ENCODE results near the gene CHST11.
A peak's percentile ranks its signal among the peaks of the same experiment; 100 is the strongest.

CHST11 gene

GRCh38 chr12:104596898-104597843 is 140.4 kb downstream of the CHST11 start:
- Histone ChIP-seq H3K36me3 (peaks cover 0 to 26% (median 8%) of the 10 kb centered on the region in 11 experiments; a peak in 13 of 22 replicates), H3K4me1 (peaks cover 75 to 91% (median 87%) of the 10 kb centered on the region in 10 experiments), H4K20me1 (peaks cover 34 to 91% (median 85%) of the 10 kb centered on the region in 11 experiments; a peak in 21 of 22 replicates), H3K4me3 (peak overlapping the region in 1 of 10 experiments; percentile 13; a peak in 4 of 20 replicates), H3K27me3 (no peaks in the 10 kb centered on the region), H3K9ac (peak overlapping the region; percentile 22 to 65 (median 56); a peak in 20 of 22 replicates), H3K4me2 (peak overlapping the region; percentile 83 to 92 (median 86)), H3K27ac (peak overlapping the region in 9 of 11 experiments; percentile 18 to 63 (median 54); a peak in 16 of 22 replicates), H3K9me3 (replicated peaks in 1 of 11) (no peaks in the 10 kb centered on the region)
- TF ChIP-seq Cebpa-rat (IDR thresholded peaks at IDR 0.05) = no peak

DNA sequence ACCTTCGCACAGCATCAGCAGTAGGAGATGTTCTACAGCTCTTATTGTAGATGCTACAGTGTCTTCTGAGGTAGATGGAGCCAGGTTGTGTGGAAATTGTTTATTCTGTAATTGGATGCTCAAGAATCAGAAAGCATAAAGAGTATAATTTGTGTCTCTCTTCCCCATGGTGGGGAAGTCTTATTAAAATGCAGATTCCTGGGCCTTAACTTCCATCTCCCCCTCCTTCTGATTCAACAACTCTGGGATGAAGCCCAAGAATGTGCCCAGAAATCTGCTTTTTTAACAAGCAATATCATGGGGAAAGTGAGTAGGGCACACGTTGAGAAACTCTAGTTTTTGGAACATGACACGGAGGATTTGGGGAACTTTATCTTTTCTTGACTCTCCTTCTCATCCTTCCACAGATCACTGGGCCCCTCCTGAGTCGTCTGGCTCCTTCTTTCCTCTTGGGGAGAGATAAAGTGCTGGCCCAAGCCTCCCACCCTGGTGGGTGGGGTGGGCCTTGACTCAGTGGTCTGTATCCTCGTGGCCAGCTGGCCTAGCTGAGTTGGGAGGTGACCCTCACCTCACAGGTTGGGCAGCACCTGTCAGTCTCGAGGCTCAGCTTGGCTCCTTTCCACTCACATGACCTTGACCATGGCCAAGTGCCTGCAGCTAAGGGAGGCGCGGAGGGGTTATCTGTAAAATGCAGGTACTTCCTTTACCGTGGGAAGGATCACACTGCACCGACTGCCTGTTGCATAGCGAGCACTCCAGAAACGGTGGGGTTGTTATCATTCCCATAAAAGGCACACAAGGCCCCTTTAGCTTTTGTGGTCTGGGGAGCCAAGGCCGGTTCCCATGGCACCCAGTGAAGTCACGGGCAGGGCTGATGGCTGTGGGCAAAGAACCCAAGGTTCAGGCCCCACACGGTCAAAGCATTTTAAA is 141.9 kb downstream of the CHST11 start:
- Histone ChIP-seq H3K4me2 (peak overlapping the region; percentile 83 to 92 (median 86)), H3K27me3 (no peaks in the 10 kb centered on the region), H3K4me3 (no peak overlapping the region), H3K36me3 (peaks cover 0 to 21% (median 15%) of the 10 kb centered on the region in 11 experiments; a peak in 13 of 22 replicates), H3K4me1 (peaks cover 89 to 100% (median 100%) of the 10 kb centered on the region in 10 experiments), H3K27ac (peak overlapping the region in 3 of 11 experiments; percentile 4 to 57 (median 54); a peak in 4 of 22 replicates), H3K9me3 (replicated peaks in 1 of 11) (no peaks in the 10 kb centered on the region), H3K9ac (no peak overlapping the region; a peak in 1 of 22 replicates), H4K20me1 (peaks cover 27 to 78% (median 70%) of the 10 kb centered on the region in 11 experiments; a peak in 21 of 22 replicates)
- no peak for TF ChIP-seq Cebpa-rat (IDR thresholded peaks at IDR 0.05)

GRCh38 chr12:104599272-104600035 is 142.7 kb downstream of the CHST11 start:
- H3K27me3 ChIP-seq = no peaks in the 10 kb centered on the region
- H3K9ac ChIP-seq = no peak overlapping the region; a peak in 1 of 22 replicates
- peaks cover 18 to 78% (median 62%) of the 10 kb centered on the region in 11 experiments; a peak in 21 of 22 replicates for H4K20me1 ChIP-seq

GRCh38 chr12:104600036-104600712 is 143.4 kb downstream of the CHST11 start:
- H3K4me3 ChIP-seq = no peak overlapping the region
- no peaks in the 10 kb centered on the region for H3K9me3 ChIP-seq (replicated peaks in 1 of 11)
- H3K27me3 ChIP-seq = no peaks in the 10 kb centered on the region
- H3K36me3 ChIP-seq = peaks cover 0 to 21% (median 15%) of the 10 kb centered on the region in 11 experiments; a peak in 13 of 22 replicates
- no peak for TF ChIP-seq Cebpa-rat (IDR thresholded peaks at IDR 0.05)
- peak overlapping the region in 9 of 11 experiments; percentile 6 to 47 (median 36); a peak in 9 of 22 replicates for H3K27ac ChIP-seq
- peaks cover 100% of the 10 kb centered on the region in 10 experiments for H3K4me1 ChIP-seq
- H3K9ac ChIP-seq = no peak overlapping the region; a peak in 2 of 22 replicates
- peak overlapping the region; percentile 83 to 92 (median 86) for H3K4me2 ChIP-seq
- H4K20me1 ChIP-seq = peaks cover 17 to 71% (median 55%) of the 10 kb centered on the region in 11 experiments; a peak in 21 of 22 replicates

More at GRCh38 chr12:104599272-104600035, 142.7 kb downstream of the CHST11 start:
- no peaks in the 10 kb centered on the region for H3K9me3 ChIP-seq (replicated peaks in 1 of 11)
- H3K4me1 ChIP-seq = peaks cover 98 to 100% (median 100%) of the 10 kb centered on the region in 10 experiments
- peak overlapping the region in 5 of 11 experiments; percentile 5 to 57 (median 7); a peak in 4 of 22 replicates for H3K27ac ChIP-seq
- H3K4me2 ChIP-seq = peak overlapping the region; percentile 83 to 92 (median 86)
- TF ChIP-seq Cebpa-rat (IDR thresholded peaks at IDR 0.05) = no peak
- H3K36me3 ChIP-seq = peaks cover 0 to 21% (median 15%) of the 10 kb centered on the region in 11 experiments; a peak in 13 of 22 replicates
- no peak overlapping the region for H3K4me3 ChIP-seq

DNA sequence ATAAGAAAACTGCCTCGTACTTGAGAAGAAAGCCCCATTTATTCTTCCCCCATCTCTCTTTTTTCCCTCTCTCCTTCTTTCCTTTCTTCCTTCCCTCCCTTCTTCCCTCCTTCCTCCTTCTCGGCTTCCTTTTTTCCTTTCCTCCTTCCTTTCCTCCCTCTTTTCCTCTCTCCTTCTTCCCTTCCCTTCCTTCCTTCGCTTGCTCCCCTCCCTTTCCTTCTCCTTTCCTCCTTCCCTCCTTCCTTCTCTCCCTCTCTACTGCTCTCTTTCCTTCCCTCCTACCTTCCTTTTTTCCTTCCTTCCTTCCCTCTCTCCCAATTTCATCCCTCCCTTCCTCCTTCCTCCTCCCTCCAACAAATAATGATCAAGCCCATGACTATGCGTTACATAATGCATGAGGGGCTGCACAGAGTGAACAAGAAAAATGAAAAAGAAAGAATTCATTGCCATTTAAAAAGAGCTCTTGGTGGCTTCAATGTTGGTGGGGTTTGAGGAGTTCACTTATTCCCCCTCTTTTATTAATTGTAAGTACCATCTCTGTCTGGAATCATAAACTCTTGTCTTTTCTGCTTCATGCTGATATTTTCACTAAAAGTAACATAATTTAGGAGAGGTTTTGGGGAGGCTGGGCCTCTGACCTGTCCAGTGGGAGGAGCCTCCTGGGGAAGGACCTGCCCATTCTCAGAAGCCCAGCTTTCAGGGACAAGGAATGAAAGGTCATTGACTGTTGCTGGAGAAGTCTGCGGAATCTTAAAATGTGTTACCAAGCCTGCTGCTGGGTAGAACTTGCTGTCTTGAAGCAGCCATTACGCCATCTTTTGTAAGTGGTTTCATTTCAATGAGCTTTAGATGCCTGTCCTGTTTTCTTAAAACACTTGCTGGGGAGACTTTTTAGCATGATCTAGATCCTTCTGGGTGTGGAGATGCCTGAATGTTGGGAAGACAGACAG is 144.3 kb downstream of the CHST11 start:
- peak in 2 of 11 experiments; percentile 10 to 46; a peak in 1 of 22 replicates for TF ChIP-seq Cebpa-rat (IDR thresholded peaks at IDR 0.05)
- Histone ChIP-seq H3K4me2 (peak overlapping the region; percentile 83 to 92 (median 86)), H3K9me3 (replicated peaks in 1 of 11) (no peaks in the 10 kb centered on the region), H3K9ac (peak overlapping the region in 1 of 11 experiments; percentile 20; a peak in 3 of 22 replicates), H3K27me3 (no peaks in the 10 kb centered on the region), H3K27ac (peak overlapping the region in 10 of 11 experiments; percentile 2 to 90 (median 42); a peak in 17 of 22 replicates), H3K4me1 (peaks cover 98 to 100% (median 99%) of the 10 kb centered on the region in 10 experiments), H3K4me3 (no peak overlapping the region), H4K20me1 (peaks cover 10 to 62% (median 46%) of the 10 kb centered on the region in 11 experiments; a peak in 20 of 22 replicates), H3K36me3 (peaks cover 0 to 22% (median 15%) of the 10 kb centered on the region in 11 experiments; a peak in 13 of 22 replicates)

DNA sequence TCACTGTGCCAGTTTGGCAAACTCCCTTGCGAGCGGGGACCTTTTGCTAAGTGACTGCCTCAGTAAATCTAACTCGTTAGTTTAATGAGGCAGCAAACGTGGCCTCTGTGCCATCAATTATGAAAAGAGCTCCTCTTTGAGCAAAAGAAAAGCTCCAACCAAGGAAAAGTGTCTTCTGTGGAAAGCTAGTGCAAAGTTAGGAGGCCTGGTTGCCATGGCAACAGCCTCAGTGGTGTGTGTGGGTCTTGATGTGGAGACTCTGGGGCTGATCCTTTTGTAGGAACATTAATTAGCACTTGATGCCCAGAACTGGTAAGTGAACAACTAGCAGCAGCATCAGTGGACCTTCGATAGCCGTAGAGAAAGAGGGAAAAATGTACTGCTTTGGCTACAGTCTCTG is 145.7 kb downstream of the CHST11 start:
- Histone ChIP-seq H3K4me3 (no peak overlapping the region), H3K9ac (peak overlapping the region in 1 of 11 experiments; percentile 78; a peak in 3 of 22 replicates), H4K20me1 (peaks cover 9 to 55% (median 34%) of the 10 kb centered on the region in 11 experiments; a peak in 20 of 22 replicates), H3K9me3 (replicated peaks in 1 of 11) (no peaks in the 10 kb centered on the region), H3K27me3 (no peaks in the 10 kb centered on the region), H3K4me1 (peaks cover 85 to 100% (median 94%) of the 10 kb centered on the region in 10 experiments), H3K4me2 (peak overlapping the region; percentile 83 to 92 (median 86)), H3K36me3 (peaks cover 0 to 35% (median 26%) of the 10 kb centered on the region in 11 experiments; a peak in 17 of 22 replicates), H3K27ac (peak overlapping the region in 9 of 11 experiments; percentile 3 to 90 (median 82); a peak in 14 of 22 replicates)
- TF ChIP-seq Cebpa-rat (IDR thresholded peaks at IDR 0.05) = no peak
